Brain pericyte (primary cell): Measurements from ENCODE around the gene HMGB4.

Experiments used
- DNase-seq: peaks from one replicate; pipeline ENCODE4 v3.0.0-alpha.2; 2012; ENCODE audit warnings: low read depth, low spot score

Gene HMGB4

DNA sequence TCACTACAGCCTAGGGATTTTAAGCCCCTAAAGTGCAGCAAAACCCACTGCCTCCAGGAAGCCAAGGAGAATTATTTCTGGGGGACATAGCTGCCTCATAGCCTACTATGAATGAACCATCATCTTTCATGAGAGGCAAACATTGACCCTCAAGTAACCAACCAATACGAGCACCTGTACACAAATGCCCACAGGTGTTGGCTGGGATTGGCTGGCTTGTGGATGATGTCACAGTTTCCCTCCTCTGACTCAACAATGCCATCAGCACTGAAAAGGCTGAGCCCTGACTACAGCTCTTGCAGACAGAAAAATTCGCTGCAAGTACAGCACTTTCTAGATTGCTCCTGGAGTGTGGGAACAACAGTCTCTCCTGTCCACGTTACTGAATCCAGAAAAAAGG is at the start of gene HMGB4:
HMGB4 (plus strand) TSS at position 301 of the 400 bp plus-strand sequence. CDS start 113 bp downstream, outside the sequence.
- DNase-seq, result no peak

DNA sequence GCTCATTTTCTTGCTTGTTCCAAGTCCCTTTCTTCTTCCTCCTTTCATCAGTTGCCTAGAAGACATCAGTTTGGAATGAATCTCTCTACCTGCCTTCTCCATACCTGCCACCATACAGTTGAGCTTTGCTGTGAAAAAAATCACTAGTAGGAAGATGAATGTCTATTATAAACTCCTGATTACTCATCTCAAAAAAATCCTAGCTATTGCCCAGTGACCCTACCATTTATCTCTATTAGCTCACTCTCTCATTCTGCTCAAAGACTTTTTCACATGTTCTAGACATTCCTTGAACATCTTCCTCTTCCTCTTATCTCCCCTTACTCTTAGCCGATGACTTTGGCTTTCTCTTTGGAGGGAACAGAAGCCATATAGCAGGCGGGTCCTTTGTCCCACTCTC is 49.7 kb upstream of the HMGB4 start:
- no peak for DNase-seq

- DNase-seq, result no peak
Observed at GRCh38 chr1:33815061-33815460, 48.8 kb upstream of the HMGB4 start.

DNA sequence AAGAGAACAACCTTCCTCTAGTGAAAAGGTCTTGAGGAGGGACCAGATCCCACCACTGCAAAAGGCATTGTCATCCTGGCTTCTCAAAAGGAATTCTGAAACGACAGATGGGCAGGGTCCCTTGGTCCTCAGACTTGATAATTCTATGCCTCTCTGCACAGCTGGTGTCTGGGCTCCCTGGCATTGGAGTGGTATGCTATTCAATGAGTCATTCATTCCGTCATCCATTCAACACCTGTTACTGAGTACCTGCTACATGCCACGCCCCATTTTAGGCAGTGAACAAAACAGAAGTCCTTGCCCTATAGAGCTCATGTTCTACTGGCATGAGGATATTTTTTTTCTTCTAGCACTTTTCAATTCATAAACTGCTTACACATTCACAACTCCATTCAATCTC is 45.8 kb upstream of the HMGB4 start:
- DNase-seq, result no peak

DNA sequence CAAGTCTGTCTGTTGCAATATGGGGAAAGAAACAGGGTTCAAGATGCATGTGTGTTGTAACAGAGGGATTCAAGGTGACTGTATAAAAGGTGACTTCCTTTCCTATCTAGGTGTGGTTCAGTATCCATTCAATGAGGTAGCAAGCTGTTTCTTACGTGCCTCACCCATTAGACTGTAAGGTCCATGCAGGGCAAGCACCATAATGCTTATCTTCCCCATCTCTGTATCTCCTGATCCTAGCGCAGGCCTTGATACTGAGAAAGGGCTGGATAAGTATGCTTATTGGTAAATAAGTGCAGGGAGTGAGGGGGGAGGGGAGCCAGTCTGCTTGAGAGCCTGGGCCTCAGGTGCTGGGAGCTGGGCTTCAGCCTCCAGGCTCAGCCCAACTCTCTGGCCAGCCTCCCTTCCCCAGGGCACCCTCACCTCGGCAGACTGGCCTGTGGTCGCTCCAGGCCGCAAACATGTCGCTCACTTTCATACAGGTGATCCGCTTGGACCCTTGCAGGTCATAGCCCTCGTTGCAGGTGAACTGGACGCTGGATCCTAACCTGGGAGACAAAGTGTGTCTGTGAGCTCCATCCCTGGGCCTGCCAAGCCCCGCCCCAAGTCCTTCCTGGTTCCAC is 44.5 kb upstream of the HMGB4 start:
- no peak for DNase-seq

DNA sequence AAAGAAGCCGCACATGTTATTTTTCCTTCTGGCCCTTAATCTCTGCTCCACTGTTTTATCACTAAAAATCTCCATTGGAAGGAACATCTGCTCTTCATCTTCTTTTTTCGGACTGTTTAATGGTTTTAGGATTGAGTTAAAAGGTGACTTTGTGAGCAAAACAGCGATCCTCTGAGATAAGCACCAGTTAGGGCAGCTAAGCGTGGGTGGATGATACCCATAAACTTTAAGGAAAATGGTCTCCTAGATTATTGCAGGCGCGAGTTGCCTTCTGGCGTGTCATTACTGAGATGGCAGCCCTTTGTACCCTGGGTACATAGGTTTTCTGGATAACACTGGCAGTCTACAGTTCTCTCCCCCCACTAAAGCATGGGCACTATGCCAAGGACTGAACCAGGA is 44.0 kb upstream of the HMGB4 start:
- no peak for DNase-seq

DNA sequence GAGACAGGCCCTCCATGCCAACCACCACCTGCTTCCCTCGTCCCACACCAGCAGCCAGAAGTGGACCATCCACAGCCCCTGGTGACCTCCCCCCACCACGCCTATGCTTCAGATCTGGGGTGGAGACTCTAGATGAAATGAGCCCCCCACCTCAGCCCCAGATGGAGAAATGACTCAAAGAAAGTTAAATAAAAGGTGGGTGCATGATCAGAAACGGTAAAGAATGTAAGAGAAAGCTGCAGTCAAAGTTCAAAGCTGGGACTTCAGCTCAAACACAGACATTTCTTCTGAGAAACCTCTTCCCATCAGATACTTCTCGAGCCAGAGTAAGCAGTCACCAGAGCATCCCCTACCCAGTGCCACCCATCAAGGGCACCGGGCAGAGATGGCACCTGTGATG is 43.1 kb upstream of the HMGB4 start:
- DNase-seq, result no peak

GRCh38 chr1:33821291-33821690 is 42.6 kb upstream of the HMGB4 start:
- DNase-seq, result no peak

DNA sequence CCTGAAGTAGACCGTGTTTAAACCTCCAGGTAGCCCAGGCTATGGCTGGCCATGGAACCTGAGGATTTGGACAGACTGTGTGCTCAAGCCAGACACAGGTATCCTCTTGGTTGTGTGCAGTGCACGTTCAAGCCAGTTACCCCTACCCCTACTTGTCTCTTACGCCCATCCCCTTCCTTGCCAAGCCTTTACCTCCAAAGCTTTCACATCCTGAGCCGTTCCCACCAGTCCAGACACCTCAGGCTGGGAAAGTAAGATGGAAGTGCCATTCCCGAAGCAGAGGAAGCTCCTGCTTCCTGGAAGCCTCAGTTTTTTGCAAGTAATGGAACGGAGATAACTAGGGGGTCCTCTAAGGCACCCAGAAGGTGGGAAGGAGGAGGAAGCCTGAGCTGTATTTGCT is 41.5 kb upstream of the HMGB4 start:
- DNase-seq, result no peak

DNA sequence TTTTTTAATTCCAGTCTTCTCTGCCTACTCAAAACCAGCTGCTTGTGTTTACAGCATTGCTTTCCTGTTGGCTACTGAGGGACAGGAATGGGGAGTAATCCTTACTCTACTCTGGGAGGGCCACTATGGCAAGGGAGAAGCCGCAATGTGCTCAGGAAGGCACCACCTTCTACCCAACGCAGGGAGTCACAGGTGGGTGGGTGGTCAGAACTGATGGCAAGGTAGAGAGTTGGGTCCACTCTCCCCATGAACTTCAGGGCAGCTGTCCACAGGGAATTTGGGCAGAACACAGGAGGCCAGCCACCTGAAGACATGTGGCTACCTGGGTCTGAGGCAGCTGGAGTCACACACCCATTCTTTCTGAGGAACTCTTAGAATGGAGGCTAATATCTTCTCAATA is 40.5 kb upstream of the HMGB4 start:
- DNase-seq, result no peak

DNA sequence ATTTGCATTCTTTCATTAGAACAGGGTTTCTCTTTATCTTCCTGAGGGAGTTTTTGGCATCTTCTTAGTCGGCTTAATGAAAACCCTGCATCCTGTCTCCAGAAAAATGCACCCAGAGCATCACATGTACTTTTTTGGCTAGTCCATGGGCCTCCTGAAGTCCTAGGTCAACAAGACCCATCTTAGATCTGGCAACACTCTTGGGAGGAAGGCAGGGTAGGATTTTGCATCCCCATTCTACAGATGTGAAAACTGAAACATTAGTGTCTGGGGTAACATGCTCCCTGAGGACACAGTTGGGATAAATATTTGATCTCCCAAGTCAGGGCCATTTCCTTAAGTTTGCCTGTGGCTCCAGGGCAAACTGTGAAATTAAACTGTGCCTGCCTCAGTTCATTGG is 40.0 kb upstream of the HMGB4 start:
- no peak for DNase-seq

DNA sequence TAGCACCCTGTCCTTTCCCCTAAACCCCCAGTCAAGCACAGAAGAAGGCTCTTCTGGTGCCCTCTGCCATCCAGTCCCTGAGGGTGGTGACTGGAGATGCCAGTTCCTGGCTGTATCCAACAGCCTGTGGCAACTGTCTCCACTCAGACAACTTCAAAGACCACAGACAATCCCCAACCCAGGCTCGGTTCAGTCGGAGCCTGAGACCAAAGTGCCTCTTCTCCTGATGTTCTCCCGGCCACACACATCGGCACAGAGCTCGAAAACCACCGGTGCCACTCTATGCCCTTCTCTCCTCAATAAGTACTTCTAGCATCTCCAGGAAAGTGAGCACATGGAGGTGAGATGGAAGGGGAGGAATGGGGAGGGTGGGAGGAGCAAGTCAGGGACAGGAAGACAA is 39.6 kb upstream of the HMGB4 start:
- no peak for DNase-seq

- no peak for DNase-seq
Observed at GRCh38 chr1:33824971-33825370, 38.9 kb upstream of the HMGB4 start.

DNA sequence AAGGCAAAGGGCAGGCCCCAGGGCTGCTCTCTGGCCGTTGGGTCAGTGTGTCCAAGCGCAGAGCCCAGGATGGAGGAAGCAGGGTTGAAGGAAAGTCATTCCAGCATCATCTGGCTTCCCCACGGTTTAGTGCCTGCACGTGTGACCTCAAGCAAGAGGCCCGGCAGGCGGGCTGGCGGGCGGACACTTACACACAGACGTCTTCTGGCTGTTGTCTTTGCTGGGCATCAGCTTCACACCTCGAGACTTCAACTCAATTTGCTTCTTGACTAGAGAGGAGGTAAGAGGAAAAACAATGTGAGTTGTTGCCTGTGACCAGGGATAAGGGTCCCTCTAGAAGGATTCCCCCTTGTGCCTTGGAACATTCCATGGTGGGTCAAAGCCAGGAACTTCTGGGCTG is 38.4 kb upstream of the HMGB4 start:
- no peak for DNase-seq

- DNase-seq, result no peak
Observed at GRCh38 chr1:33826311-33826710, 37.6 kb upstream of the HMGB4 start.

- DNase-seq, result no peak
Observed at GRCh38 chr1:33826711-33827110, 37.2 kb upstream of the HMGB4 start.

DNA sequence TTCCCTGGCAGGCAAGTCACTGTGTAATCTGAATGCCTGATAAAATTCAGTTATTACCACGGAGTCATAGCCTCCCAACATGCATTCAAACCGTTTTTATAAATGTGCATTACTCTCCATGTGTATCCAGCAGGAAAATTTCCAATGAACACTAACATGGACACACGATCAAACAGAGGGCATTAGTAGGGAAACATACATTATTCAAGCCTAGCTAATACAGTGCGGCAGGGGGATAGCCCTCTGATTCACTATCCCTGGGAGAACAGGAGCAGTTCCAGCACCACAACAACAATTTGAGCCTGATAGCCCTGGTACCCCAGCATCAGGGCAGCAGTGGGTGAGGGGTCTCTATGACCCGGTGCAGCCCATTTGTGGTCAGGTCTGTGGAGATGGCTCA is 35.8 kb upstream of the HMGB4 start:
- no peak for DNase-seq

DNA sequence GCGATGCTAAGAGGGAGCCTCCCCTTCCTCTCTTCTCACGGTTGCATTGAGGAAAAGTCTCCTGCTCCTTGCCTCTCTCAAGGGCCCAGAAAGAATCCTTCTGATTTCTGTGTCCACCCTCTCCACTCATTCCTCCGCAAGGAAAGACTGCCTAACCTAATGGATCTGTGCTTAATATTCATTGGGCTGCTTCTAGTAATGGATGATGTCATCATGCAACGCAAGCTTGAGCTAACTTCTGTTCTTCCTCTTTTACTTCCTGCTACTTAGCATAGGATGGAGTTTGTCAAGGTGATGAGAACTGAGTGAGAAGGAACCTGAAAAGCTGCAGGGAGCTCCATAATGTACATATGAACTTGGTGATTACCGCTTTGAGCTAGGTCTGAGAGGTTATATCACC is 35.2 kb upstream of the HMGB4 start:
- DNase-seq, result no peak

DNA sequence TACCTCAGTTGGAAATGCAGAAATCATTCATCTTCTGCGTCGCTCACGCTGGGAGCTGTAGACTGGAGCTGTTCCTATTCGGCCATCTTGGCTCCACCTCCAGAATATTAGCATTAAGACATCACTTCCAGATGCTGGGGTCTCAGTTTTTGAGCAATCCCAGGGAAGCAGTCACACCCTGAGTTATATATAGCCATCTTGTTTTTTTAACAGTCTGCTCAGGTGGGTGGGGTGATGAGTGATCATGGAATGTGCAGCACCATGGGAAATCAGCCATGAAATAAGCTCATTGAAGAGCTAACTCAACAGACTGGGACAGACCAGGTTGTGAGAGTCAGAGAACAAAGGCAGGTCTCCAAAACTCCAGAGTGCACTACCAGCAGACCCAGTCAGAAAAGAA is 27.0 kb upstream of the HMGB4 start:
- DNase-seq, result no peak

GRCh38 chr1:33837635-33838034 is 26.2 kb upstream of the HMGB4 start:
- no peak for DNase-seq

DNA sequence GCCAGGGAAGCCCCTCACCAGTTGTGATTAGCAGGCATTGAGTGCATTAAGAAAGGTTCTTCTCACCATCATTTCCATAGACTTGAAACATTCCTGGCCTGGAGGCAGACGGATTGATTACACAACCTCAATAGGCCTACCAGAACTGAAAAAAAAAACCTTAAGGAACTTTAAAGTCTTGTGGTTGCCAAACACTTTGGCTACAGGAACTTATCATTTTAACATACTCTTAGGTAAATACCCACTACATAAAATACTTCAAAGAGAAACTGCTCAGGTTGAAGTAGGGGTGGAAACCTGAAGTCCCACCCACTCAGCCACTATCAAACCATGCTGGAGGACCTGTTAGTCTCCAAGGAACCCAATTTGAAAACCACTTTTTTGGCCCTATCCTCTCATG is 22.4 kb upstream of the HMGB4 start:
- DNase-seq, result no peak

DNA sequence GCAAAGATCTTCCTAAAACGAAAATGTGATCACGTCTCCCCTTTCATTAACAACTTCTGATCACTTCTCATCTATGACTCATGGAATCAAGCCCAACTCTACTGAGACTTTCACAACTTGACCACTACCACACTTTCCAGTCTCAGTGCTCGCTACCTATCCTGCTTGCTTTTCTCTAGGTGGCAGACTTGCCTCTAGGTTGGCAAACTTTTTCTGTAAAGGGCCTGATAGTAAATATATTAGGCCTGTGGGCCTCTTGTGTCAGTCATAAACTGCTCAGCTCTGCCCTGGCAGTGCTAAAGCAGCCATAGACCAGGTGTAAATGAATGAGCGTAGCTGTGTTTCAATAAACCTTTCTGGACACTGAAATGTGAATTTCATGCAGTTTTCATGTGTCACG is 21.5 kb upstream of the HMGB4 start:
- DNase-seq, result no peak

DNA sequence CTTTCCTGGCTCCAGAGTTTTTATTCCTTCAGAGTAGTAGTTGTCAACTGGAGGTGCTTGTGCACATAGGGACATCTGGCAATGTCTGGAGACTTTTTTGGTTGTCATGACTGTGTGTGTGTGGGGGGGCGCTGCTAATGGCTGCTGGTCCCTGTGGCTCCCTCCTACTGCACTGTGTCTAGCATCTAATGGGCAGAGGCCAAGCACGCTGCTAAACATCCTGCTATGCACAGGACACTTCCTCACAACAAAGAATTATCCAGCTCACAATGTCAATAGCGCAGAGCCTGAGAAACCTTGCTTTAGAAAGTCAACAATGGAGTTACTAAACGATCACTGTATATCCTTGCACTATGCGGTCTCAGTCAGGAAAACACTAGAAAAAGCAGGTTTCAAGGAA is 19.7 kb upstream of the HMGB4 start:
- no peak for DNase-seq

GRCh38 chr1:33846861-33847260 is 17.0 kb upstream of the HMGB4 start:
- no peak for DNase-seq
